Measurements from ENCODE around the gene POGLUT2. TPM values are rescaled to one million over a fixed set of nuclear protein-coding genes. Genes with fewer than 3 reads are reported as not detected.

POGLUT2 gene
- total and polyA plus RNA-seq, 5 donors = 2.7 to 5.5 (median 4.2) TPM

DNA sequence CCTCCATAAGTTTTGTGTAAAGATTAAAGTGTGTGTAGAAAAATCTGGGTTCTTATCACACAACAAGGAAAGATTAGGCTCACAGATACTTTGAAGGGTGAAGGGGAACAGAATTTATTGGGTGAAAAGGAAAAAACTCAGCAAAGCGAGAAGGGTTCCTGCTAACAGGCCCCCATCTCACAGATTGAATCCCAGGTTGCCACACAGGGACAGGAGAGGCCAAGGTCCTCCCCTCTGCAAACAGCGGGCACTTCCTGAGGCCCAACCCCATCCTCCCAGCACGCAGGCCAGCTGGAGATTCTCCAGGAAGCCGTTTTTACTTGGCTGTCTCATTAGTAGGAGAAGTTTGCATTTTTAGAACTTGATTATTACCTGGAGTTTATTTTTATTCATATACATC is 31.9 kb upstream of the POGLUT2 start:
- H3K27me3 ChIP-seq (ENCODE audit: control insufficient read depth, insufficient read depth) = no peaks in the 10 kb centered on the region
- peak in 2 of 3 donors; percentile 22 to 50 for DNase-seq
- H3K4me3 ChIP-seq (ENCODE audit: low read length) = no peak overlapping the region
- ATAC-seq = peak; percentile 55 to 57
- H3K9me3 ChIP-seq (ENCODE audit: control insufficient read depth, low read length) = no peaks in the 10 kb centered on the region
- H3K27ac ChIP-seq (ENCODE audit: low read length) = no peak overlapping the region
- no peaks in the 10 kb centered on the region for H3K4me1 ChIP-seq (ENCODE audit: control insufficient read depth, insufficient read depth, low read length)
- intact Hi-C loops (cut with DNase I) = no loop called here
- WGBS = 39% methylated on average over 4 of the region's 4 CpGs

DNA sequence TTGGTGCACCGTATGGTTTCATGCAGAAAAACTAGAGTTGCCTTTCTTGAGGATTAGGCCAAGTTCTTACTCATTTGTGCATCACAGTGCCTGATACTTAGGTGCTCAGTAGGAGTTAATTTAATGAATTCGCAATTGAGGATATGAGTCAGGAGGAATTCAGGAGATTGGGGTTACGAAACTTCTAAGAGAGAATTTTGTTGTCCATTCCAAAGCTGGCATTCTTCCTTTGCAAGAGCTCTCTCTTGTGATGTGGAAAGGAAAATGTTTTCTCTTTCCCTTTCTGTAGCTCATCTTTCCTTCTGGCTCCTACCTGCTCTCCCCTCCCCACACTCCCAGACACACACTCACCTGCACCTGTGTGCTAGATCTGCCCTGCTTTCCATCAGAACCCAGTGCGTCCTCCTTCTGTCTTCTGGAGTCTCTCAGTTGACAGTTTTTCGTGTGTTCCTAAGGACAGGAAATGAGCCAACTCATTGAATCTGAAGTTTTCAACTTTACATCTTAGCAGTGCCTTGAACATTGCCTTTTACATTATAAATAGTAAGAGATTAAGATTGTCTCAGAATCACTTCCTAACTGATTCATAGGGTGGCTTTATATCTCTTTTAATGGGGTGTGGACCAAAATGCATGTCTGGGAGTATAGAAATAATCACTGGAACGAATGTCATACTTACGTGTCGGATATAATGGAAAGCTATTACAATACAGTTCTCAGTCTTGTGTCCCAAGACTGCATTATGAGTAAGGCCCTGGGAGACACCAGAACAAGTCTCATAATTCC is 27.3 kb upstream of the POGLUT2 start:
- no peaks in the 10 kb centered on the region for H3K4me1 ChIP-seq (ENCODE audit: control insufficient read depth, insufficient read depth, low read length)
- WGBS = 80% methylated on average over 8 of the region's 8 CpGs
- no peak for DNase-seq
- intact Hi-C loops (cut with DNase I) = no loop called here
- peak in 1 of 2 donors; percentile 34 for ATAC-seq
- no peaks in the 10 kb centered on the region for H3K9me3 ChIP-seq (ENCODE audit: control insufficient read depth, low read length)
- no peaks in the 10 kb centered on the region for H3K27me3 ChIP-seq (ENCODE audit: control insufficient read depth, insufficient read depth)
- no peak overlapping the region for H3K27ac ChIP-seq (ENCODE audit: low read length)
- H3K4me3 ChIP-seq (ENCODE audit: low read length) = no peak overlapping the region

DNA sequence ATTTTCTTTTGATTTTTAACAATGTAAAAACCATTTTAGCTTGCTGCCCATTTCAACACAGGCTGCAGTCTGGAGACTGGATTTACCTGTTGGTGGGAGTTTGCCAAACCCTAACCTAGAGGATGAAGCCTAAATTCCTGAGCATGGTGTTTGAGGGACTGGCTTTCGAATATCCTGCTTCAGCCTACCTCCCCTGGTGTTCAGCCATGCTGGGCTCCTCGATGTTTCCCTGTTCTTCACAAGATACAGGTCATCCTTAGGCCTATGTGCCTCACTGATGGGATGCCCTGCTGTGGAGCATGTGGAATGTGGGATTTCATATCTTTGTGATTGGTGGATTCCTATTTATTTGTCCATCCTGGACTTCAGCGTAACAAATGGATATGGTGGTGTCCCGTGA is 26.6 kb upstream of the POGLUT2 start:
- no peaks in the 10 kb centered on the region for H3K27me3 ChIP-seq (ENCODE audit: control insufficient read depth, insufficient read depth)
- 92% methylated on average over 4 of the region's 4 CpGs for WGBS
- no peaks in the 10 kb centered on the region for H3K9me3 ChIP-seq (ENCODE audit: control insufficient read depth, low read length)
- H3K4me1 ChIP-seq (ENCODE audit: control insufficient read depth, insufficient read depth, low read length) = no peaks in the 10 kb centered on the region
- no peak overlapping the region for H3K27ac ChIP-seq (ENCODE audit: low read length)
- DNase-seq (no peak), ATAC-seq (no peak)
- H3K4me3 ChIP-seq (ENCODE audit: low read length) = no peak overlapping the region
- intact Hi-C loops (cut with DNase I) = no loop called here

DNA sequence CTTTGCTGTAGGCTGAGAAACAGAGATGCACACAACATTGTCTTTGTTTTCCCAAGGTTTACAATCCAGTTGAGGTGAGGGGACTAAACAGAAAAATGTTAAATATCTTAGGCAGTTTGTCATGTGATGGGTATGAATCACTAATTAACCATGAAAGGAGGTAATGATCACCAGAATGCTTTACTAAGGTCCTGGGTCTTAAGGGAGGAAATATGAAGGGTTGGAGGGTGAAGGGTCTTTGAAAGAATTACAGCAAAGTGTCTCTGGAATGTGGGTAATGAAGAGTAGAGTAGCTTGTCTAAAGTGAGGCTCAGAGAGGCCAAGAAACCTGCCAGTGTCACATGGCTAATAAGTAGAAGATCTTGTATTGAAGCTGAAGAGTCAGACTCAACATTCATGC is 19.1 kb upstream of the POGLUT2 start:
- DNase-seq (no peak), ATAC-seq (no peak)
- Histone ChIP-seq H3K27ac (ENCODE audit: low read length) (no peak overlapping the region), H3K4me3 (ENCODE audit: low read length) (no peak overlapping the region), H3K27me3 (ENCODE audit: control insufficient read depth, insufficient read depth) (no peaks in the 10 kb centered on the region), H3K4me1 (ENCODE audit: control insufficient read depth, insufficient read depth, low read length) (peaks cover 3% of the 10 kb centered on the region), H3K9me3 (ENCODE audit: control insufficient read depth, low read length) (no peaks in the 10 kb centered on the region)
- intact Hi-C loops (cut with DNase I) = no loop called here

DNA sequence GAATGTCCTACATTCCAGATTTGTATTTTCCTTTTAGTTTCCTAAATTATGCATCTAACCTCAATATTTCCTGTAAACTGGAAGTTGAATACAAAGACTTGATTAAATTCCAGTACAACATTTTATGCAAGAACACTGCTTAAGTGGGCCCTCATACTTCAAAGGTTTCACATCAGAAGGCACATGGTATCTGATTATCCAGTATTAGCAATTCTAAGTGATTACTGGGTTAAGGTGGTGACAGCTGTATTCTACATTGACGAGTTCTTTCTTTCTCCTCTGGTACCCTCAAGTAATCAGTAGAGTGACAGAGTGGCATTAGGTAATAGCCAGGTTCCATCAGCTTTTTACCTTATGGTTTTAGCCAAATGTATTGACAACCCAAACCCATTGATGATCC is 18.5 kb upstream of the POGLUT2 start:
- no peak overlapping the region for H3K27ac ChIP-seq (ENCODE audit: low read length)
- H3K4me1 ChIP-seq (ENCODE audit: control insufficient read depth, insufficient read depth, low read length) = peaks cover 6% of the 10 kb centered on the region
- no peak for ATAC-seq
- no peak overlapping the region for H3K4me3 ChIP-seq (ENCODE audit: low read length)
- no peak for DNase-seq
- WGBS = 70% methylated on average over 1 of the region's 1 CpG
- H3K9me3 ChIP-seq (ENCODE audit: control insufficient read depth, low read length) = no peaks in the 10 kb centered on the region
- intact Hi-C loops (cut with DNase I) = no loop called here
- H3K27me3 ChIP-seq (ENCODE audit: control insufficient read depth, insufficient read depth) = no peaks in the 10 kb centered on the region

DNA sequence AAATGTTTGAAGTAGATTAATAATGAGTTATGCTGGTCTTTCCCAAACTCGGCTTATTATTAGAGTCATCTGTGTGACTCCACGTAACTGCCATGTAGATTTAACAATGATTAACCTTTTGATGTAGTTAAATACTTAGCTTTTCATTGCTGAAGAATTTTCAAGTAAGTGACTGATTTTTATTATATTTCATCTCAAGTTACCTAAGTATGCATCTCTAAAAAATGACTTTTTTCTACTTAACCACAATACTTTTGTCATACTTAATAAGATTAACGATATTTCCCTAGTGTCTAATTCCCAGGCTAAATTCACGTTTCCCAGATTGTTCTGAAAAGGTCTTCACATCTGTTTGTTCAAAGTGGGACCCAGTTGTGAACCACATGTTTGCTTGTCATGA is 17.9 kb upstream of the POGLUT2 start:
- no peak for ATAC-seq
- Histone ChIP-seq H3K4me1 (ENCODE audit: control insufficient read depth, insufficient read depth, low read length) (peaks cover 6% of the 10 kb centered on the region), H3K27me3 (ENCODE audit: control insufficient read depth, insufficient read depth) (no peaks in the 10 kb centered on the region), H3K4me3 (ENCODE audit: low read length) (no peak overlapping the region), H3K27ac (ENCODE audit: low read length) (no peak overlapping the region), H3K9me3 (ENCODE audit: control insufficient read depth, low read length) (no peaks in the 10 kb centered on the region)
- DNase-seq = no peak
- WGBS = 90% methylated on average over 4 of the region's 4 CpGs
- intact Hi-C loops (cut with DNase I) = no loop called here

DNA sequence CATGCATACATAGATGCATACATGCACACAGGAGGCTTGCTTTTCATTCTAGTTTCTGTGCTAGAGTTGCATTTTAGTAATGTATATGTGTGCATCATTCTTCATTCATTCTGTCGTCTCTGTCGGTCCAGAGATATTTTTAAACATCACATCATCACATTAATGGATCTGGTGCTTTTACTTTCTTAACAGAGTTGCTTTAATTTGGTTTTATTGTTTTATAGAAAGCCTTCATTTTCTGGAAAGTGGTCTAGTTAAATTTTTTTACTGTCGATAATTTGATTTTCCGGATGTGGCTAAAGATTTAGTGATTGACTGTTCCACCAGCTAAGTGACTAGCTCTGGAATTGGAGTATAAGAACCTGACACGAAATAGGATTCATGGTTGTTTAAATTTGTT is 17.0 kb upstream of the POGLUT2 start:
- Histone ChIP-seq H3K27ac (ENCODE audit: low read length) (no peak overlapping the region), H3K27me3 (ENCODE audit: control insufficient read depth, insufficient read depth) (no peaks in the 10 kb centered on the region), H3K9me3 (ENCODE audit: control insufficient read depth, low read length) (no peaks in the 10 kb centered on the region), H3K4me3 (ENCODE audit: low read length) (no peak overlapping the region), H3K4me1 (ENCODE audit: control insufficient read depth, insufficient read depth, low read length) (peaks cover 6% of the 10 kb centered on the region)
- ATAC-seq (no peak), DNase-seq (no peak)
- intact Hi-C loops (cut with DNase I) = no loop called here
- 83% methylated on average over 5 of the region's 5 CpGs for WGBS

DNA sequence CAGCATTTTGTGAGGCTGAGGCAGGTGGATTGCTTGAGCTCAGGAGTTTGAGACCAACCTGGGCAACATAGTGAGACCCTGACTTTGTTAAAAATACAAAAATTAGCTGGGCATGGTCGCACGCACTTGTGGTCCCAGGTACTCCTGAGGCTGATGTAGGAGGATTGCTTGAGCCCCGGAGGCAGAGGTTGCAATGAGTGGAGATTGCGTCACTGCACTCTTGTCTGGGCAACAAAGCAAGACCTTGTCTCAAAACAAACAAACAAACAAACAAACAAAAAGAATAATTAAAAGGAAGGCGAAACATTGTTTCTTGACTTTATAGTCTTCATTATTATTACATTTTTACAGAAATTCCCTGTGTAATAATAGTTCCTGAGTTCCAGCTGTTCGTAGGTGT is 16.0 kb upstream of the POGLUT2 start:
- Histone ChIP-seq H3K27ac (ENCODE audit: low read length) (no peak overlapping the region), H3K4me3 (ENCODE audit: low read length) (no peak overlapping the region), H3K9me3 (ENCODE audit: control insufficient read depth, low read length) (no peaks in the 10 kb centered on the region), H3K4me1 (ENCODE audit: control insufficient read depth, insufficient read depth, low read length) (peaks cover 6% of the 10 kb centered on the region), H3K27me3 (ENCODE audit: control insufficient read depth, insufficient read depth) (no peaks in the 10 kb centered on the region)
- DNase-seq (no peak), ATAC-seq (no peak)
- WGBS = 82% methylated on average over 6 of the region's 6 CpGs
- intact Hi-C loops (cut with DNase I) = no loop called here

DNA sequence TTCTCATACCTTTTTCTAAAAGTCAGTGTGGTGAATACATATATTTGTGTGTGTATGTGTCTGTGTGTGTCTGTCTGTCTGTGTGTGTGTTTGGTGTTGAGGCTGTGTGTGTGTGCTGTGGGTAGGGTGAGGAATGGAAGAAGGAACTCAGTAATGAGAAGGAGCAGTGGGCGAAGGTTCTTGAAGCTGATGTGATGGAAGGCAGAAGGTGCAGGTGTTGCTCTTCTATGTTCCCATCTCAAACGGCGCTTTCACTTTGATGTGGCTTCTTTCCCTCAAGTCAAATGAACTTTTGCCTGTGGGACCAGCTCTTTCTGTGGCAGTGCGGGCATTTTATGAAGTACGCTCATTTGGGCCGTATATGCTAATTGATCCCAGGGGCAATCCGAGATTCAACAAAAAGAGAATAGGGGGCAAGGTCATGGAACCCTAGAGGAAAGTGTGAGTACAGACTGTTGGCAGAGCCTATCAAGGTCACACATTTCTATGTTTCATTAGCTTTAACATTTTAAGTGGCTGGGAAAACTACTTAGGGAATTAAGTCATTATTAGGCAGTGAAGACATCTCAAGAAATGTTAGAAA is 15.3 kb upstream of the POGLUT2 start:
- peaks cover 6% of the 10 kb centered on the region for H3K4me1 ChIP-seq (ENCODE audit: control insufficient read depth, insufficient read depth, low read length)
- no peaks in the 10 kb centered on the region for H3K27me3 ChIP-seq (ENCODE audit: control insufficient read depth, insufficient read depth)
- H3K27ac ChIP-seq (ENCODE audit: low read length) = no peak overlapping the region
- intact Hi-C loops (cut with DNase I) = no loop called here
- 86% methylated on average over 7 of the region's 7 CpGs for WGBS
- ATAC-seq (no peak), DNase-seq (no peak)
- H3K9me3 ChIP-seq (ENCODE audit: control insufficient read depth, low read length) = no peaks in the 10 kb centered on the region
- no peak overlapping the region for H3K4me3 ChIP-seq (ENCODE audit: low read length)

DNA sequence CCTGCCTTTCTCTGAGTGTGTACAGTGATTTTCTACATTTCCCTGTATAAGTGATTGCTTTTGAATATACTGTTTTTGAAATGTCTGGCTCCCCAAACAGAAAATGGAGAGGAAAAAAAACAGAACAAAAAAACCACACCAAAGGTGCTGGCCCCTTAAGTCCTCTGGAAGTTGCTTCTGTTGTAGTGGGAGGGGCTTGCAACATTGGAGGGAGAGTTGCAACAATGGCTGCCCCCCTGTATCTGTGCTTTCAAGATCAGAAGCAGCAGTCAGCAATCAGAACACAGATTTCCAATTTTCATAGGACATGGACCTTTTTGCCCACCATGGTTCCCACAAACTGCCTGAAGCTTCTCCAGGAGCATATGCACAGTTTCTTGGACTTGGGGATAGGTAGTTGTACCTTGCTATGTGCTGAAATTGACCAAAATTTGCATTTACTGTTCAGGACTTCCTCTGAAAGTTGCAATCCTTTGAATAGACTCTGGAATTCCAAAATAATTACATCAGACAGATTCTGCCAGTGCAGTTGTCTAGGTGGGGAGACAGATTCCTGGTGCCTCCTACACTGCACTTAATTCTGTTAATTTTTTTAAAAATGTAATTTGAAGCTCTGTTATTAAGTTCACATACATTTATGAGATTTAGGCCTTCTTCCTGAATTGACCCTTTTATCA is 14.0 kb upstream of the POGLUT2 start:
- no peak for DNase-seq
- intact Hi-C loops (cut with DNase I) = no loop called here
- Histone ChIP-seq H3K4me3 (ENCODE audit: low read length) (no peak overlapping the region), H3K27me3 (ENCODE audit: control insufficient read depth, insufficient read depth) (no peaks in the 10 kb centered on the region), H3K4me1 (ENCODE audit: control insufficient read depth, insufficient read depth, low read length) (peaks cover 6% of the 10 kb centered on the region), H3K9me3 (ENCODE audit: control insufficient read depth, low read length) (no peaks in the 10 kb centered on the region), H3K27ac (ENCODE audit: low read length) (no peak overlapping the region)
- no peak for ATAC-seq

DNA sequence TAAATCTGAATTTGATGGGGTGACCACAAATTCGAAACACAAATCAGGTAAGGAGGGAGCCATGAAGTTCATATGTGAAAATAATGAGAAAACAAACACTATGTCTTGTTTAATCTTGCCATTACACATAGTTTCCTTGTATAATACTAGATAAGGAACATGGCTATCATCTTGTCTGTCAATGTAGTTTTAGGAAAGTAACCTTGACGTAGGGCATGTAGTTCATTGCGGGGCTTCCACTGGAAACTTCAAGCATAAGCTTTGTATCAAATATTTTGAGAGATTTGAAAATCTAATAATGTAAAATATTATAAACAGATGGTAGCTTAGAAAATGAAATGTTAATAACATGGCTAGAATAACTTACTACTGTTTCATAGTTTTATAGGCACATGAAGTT is 8.9 kb upstream of the POGLUT2 start:
- Histone ChIP-seq H3K27ac (ENCODE audit: low read length) (no peak overlapping the region), H3K4me3 (ENCODE audit: low read length) (no peak overlapping the region), H3K27me3 (ENCODE audit: control insufficient read depth, insufficient read depth) (no peaks in the 10 kb centered on the region), H3K4me1 (ENCODE audit: control insufficient read depth, insufficient read depth, low read length) (peaks cover 4% of the 10 kb centered on the region), H3K9me3 (ENCODE audit: control insufficient read depth, low read length) (no peaks in the 10 kb centered on the region)
- ATAC-seq (no peak), DNase-seq (no peak)
- intact Hi-C loops (cut with DNase I) = no loop called here
- 93% methylated on average over 3 of the region's 3 CpGs for WGBS

All from right cardiac atrium (tissue), 5 donors.